ENCODE measurements around the gene IL16. TPM values are rescaled to one million over a fixed set of nuclear protein-coding genes. Genes with fewer than 3 reads are reported as not detected.
A peak's percentile ranks its signal among the peaks of the same experiment; 100 is the strongest.

IL16 gene
- total RNA-seq, 2 donors from 2014 or later, result 3.4 to 3.7 TPM

GRCh38 chr15:81271761-81272644 lies 75.3 kb downstream of the IL16 start:
- no peak overlapping the region for H3K9ac ChIP-seq (ENCODE audit: low read depth in 2 of 2, low read length in 2 of 2)
- no peak overlapping the region for H3K27ac ChIP-seq
- H3K4me1 ChIP-seq, result peaks cover 2% of the 10 kb centered on the region
- TF ChIP-seq, protein P1, sequence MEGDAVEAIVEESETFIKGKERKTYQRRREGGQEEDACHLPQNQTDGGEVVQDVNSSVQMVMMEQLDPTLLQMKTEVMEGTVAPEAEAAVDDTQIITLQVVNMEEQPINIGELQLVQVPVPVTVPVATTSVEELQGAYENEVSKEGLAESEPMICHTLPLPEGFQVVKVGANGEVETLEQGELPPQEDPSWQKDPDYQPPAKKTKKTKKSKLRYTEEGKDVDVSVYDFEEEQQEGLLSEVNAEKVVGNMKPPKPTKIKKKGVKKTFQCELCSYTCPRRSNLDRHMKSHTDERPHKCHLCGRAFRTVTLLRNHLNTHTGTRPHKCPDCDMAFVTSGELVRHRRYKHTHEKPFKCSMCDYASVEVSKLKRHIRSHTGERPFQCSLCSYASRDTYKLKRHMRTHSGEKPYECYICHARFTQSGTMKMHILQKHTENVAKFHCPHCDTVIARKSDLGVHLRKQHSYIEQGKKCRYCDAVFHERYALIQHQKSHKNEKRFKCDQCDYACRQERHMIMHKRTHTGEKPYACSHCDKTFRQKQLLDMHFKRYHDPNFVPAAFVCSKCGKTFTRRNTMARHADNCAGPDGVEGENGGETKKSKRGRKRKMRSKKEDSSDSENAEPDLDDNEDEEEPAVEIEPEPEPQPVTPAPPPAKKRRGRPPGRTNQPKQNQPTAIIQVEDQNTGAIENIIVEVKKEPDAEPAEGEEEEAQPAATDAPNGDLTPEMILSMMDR (IDR thresholded peaks at IDR 0.05), result no peak
- no peaks in the 10 kb centered on the region for H3K27me3 ChIP-seq
- intact Hi-C loops (cut with DNase I), result no loop called here
- no peak overlapping the region for H3K4me3 ChIP-seq
- no peak for DNase-seq
- no peaks in the 10 kb centered on the region for H3K36me3 ChIP-seq
- no peaks in the 10 kb centered on the region for H3K9me3 ChIP-seq

DNA sequence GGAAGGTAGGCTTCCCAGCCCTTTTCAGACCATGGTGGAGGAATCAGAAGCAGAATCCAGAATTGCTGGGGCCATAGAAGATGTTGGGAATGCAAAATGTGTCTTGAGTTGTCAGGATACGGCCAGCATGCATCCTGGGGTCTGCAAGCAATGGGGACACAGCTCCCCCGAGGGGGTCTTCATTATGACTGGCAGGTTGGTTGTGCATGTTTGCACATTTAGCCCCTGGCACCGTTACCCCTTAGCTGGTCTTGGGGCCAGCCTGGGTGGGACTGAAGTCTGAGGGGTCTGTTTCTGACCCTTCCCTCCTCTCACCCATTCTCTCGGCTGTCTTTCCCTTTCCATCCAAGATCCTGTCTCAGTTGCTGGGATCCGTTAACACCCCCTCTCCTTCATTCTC lies 76.5 kb downstream of the IL16 start:
- H3K27ac ChIP-seq, result no peak overlapping the region
- no peaks in the 10 kb centered on the region for H3K36me3 ChIP-seq
- no peaks in the 10 kb centered on the region for H3K27me3 ChIP-seq
- H3K9ac ChIP-seq (ENCODE audit: low read depth in 2 of 2, low read length in 2 of 2), result no peak overlapping the region
- peaks cover 2% of the 10 kb centered on the region for H3K4me1 ChIP-seq
- no peaks in the 10 kb centered on the region for H3K9me3 ChIP-seq
- DNase-seq, result no peak
- TF ChIP-seq, protein P1 (IDR thresholded peaks at IDR 0.05), result no peak
- no peak overlapping the region for H3K4me3 ChIP-seq
- intact Hi-C loops (cut with DNase I), result no loop called here

DNA sequence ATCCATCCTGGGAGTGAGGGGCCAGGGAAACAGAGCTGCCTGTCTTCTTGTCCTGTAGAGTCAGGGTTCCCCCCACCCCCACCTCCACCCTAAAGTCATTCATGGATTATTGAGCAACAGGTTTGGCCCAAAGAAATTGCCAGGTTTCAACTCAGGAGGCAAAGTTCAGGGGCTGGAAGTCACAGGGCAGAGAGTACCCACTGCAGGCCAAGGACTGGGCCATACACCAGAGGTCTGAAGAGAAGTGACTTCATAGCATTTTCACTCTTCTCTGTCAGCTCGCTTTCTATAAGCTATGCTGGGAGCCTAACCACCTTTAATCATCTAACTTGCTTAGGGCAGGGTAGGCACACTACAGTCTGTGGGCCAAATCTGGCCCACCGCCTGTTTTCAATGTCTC lies 77.2 kb downstream of the IL16 start:
- TF ChIP-seq, protein P1 (IDR thresholded peaks at IDR 0.05), result no peak
- no peaks in the 10 kb centered on the region for H3K36me3 ChIP-seq
- H3K4me1 ChIP-seq, result peaks cover 2% of the 10 kb centered on the region
- intact Hi-C loops (cut with DNase I), result loop anchor here (2.0 kb wide), 1 partner anchor 127 kb away; no protein-coding TSS in a partner anchor
- no peak overlapping the region for H3K27ac ChIP-seq
- no peak for DNase-seq
- no peaks in the 10 kb centered on the region for H3K27me3 ChIP-seq
- H3K4me3 ChIP-seq, result no peak overlapping the region
- H3K9me3 ChIP-seq, result no peaks in the 10 kb centered on the region
- H3K9ac ChIP-seq (ENCODE audit: low read depth in 2 of 2, low read length in 2 of 2), result no peak overlapping the region

DNA sequence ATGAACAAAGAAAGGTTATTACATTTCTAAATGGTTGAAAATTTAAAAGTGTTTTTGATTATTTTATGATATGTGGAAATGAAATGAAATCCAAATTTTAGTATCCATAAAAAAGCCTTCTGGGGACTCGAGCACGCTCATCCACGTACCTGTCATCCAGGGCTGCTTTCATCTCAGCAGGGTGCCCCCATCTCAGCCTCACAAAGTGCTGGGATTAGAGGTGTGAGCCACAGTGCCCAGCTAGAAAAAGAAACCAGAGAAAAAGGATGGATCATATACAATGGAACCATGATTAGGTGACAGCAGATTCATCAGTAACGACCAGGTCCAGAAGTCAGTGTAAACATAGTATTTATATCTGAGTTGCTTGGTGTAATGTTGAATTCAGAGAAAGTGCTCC lies 77.6 kb downstream of the IL16 start:
- H3K9ac ChIP-seq (ENCODE audit: low read depth in 2 of 2, low read length in 2 of 2), result peak overlapping the region in 1 of 2 donors; percentile 23
- no peaks in the 10 kb centered on the region for H3K27me3 ChIP-seq
- intact Hi-C loops (cut with DNase I), result loop anchor here (2.0 kb wide), 1 partner anchor 127 kb away; no protein-coding TSS in a partner anchor
- H3K4me3 ChIP-seq, result no peak overlapping the region
- TF ChIP-seq, protein P1 (IDR thresholded peaks at IDR 0.05), result no peak
- no peaks in the 10 kb centered on the region for H3K36me3 ChIP-seq
- no peak for DNase-seq
- no peaks in the 10 kb centered on the region for H3K9me3 ChIP-seq
- H3K27ac ChIP-seq, result peak overlapping the region; percentile 41
- H3K4me1 ChIP-seq, result peaks cover 2% of the 10 kb centered on the region

GRCh38 chr15:81274931-81275707 lies 78.4 kb downstream of the IL16 start:
- DNase-seq, result peak; percentile 89
- TF ChIP-seq, protein P1 (IDR thresholded peaks at IDR 0.05), result peak; percentile 76
- Histone ChIP-seq H3K9me3 (no peaks in the 10 kb centered on the region), H3K27me3 (no peaks in the 10 kb centered on the region), H3K27ac (peak overlapping the region; percentile 41), H3K9ac (ENCODE audit: low read depth in 2 of 2, low read length in 2 of 2) (peak overlapping the region in 1 of 2 donors; percentile 23), H3K36me3 (no peaks in the 10 kb centered on the region), H3K4me3 (no peak overlapping the region), H3K4me1 (peaks cover 2% of the 10 kb centered on the region)
- intact Hi-C loops (cut with DNase I), result loop anchor here (2.0 kb wide), 1 partner anchor 126 kb away; no protein-coding TSS in a partner anchor
